8988T (cell line): ENCODE data around the gene PTGER2.

Source experiments
- DNase-seq: peaks from one replicate; pipeline ENCODE4 v3.0.0; 2011

PTGER2 gene

GRCh38 chr14:52342849-52343596 lies 28.9 kb downstream of the PTGER2 start:
- DNase-seq, result no peak

GRCh38 chr14:52346778-52347177 lies 32.7 kb downstream of the PTGER2 start:
- no peak for DNase-seq

- DNase-seq, result no peak
These were observed 34.2 kb downstream of the PTGER2 start for GRCh38 chr14:52348279-52348678.

- DNase-seq, result no peak
These were observed 34.7 kb downstream of the PTGER2 start for GRCh38 chr14:52348776-52349175.

- DNase-seq, result no peak
These were observed 35.6 kb downstream of the PTGER2 start for GRCh38 chr14:52349731-52350130.

- no peak for DNase-seq
These were observed 36.3 kb downstream of the PTGER2 start for GRCh38 chr14:52350445-52350844.

- no peak for DNase-seq
These were observed 37.3 kb downstream of the PTGER2 start for GRCh38 chr14:52351233-52352060.

- no peak for DNase-seq
These were observed 38.0 kb downstream of the PTGER2 start for GRCh38 chr14:52352061-52352491.

GRCh38 chr14:52352569-52352968 lies 38.5 kb downstream of the PTGER2 start:
- DNase-seq, result no peak

GRCh38 chr14:52354242-52354641 lies 40.1 kb downstream of the PTGER2 start:
- no peak for DNase-seq

- no peak for DNase-seq
These were observed 40.9 kb downstream of the PTGER2 start for GRCh38 chr14:52355016-52355431.

- DNase-seq, result no peak
These were observed 41.4 kb downstream of the PTGER2 start for GRCh38 chr14:52355526-52355925.

- DNase-seq, result no peak
These were observed 41.9 kb downstream of the PTGER2 start for GRCh38 chr14:52356025-52356424.

- DNase-seq, result no peak
These were observed 46.7 kb downstream of the PTGER2 start for GRCh38 chr14:52360831-52361230.

- DNase-seq, result no peak
These were observed 49.1 kb downstream of the PTGER2 start for GRCh38 chr14:52363041-52363704.

- no peak for DNase-seq
These were observed 49.8 kb downstream of the PTGER2 start for GRCh38 chr14:52363961-52364360.

GRCh38 chr14:52365071-52365470 lies 51.0 kb downstream of the PTGER2 start:
- no peak for DNase-seq

- DNase-seq, result no peak
These were observed 52.7 kb downstream of the PTGER2 start for GRCh38 chr14:52366796-52367315.

GRCh38 chr14:52369305-52369801 lies 55.2 kb downstream of the PTGER2 start:
- no peak for DNase-seq

GRCh38 chr14:52370406-52370935 lies 56.4 kb downstream of the PTGER2 start:
- DNase-seq, result no peak

GRCh38 chr14:52377940-52378339 lies 63.8 kb downstream of the PTGER2 start:
- no peak for DNase-seq
